HG02623 (cell line): ENCODE measurements around the gene RGS8.
"Not testable (repeated sequence)": the region's sequence is repeated elsewhere in the genome, so short reads cannot be mapped to it uniquely, and the experiment has no call there.

Source experiments
- ATAC-seq: cut with Tn5 transposase; IDR thresholded peaks from one replicate; pipeline ENCODE4 v1.9.1; 2021; ENCODE audit warnings: moderate library complexity; ENCODE audit not compliant: unreplicated experiment

RGS8 gene

GRCh38 chr1:182702826-182703524, 18.6 kb upstream of the RGS8 start:
- no peak for ATAC-seq

GRCh38 chr1:182700351-182700709, 15.9 kb upstream of the RGS8 start:
- no peak for ATAC-seq

- no peak for ATAC-seq
These were observed 15.3 kb upstream of the RGS8 start for GRCh38 chr1:182699393-182700350.

- no peak for ATAC-seq
These were observed 14.6 kb upstream of the RGS8 start for GRCh38 chr1:182698971-182699370.

- ATAC-seq: not testable (repeated sequence)
These were observed 8.8 kb upstream of the RGS8 start for GRCh38 chr1:182693139-182693538.

GRCh38 chr1:182690886-182691443, 6.6 kb upstream of the RGS8 start:
- ATAC-seq: no peak

- ATAC-seq: no peak
These were observed 4.2 kb upstream of the RGS8 start for GRCh38 chr1:182688436-182689205.

- ATAC-seq: no peak
These were observed 3.0 kb upstream of the RGS8 start for GRCh38 chr1:182687361-182687760.

GRCh38 chr1:182686446-182686845, 2.1 kb upstream of the RGS8 start:
- ATAC-seq: no peak

GRCh38 chr1:182685215-182685614, 828 bp upstream of the RGS8 start:
- ATAC-seq: no peak

- no peak for ATAC-seq
These were observed 1.4 kb downstream of the RGS8 start for GRCh38 chr1:182682898-182683501.

GRCh38 chr1:182682406-182682805, 2.0 kb downstream of the RGS8 start:
- ATAC-seq: no peak

- no peak for ATAC-seq
These were observed 2.8 kb downstream of the RGS8 start for GRCh38 chr1:182681568-182681912.

- no peak for ATAC-seq
These were observed 3.4 kb downstream of the RGS8 start for GRCh38 chr1:182680901-182681567.

- no peak for ATAC-seq
These were observed 4.0 kb downstream of the RGS8 start for GRCh38 chr1:182680408-182680807.

GRCh38 chr1:182679684-182680083, 4.7 kb downstream of the RGS8 start:
- no peak for ATAC-seq

GRCh38 chr1:182677397-182678098, 6.8 kb downstream of the RGS8 start:
- ATAC-seq: peak; percentile 90

- no peak for ATAC-seq
These were observed 8.1 kb downstream of the RGS8 start for GRCh38 chr1:182676274-182676673.

GRCh38 chr1:182674346-182675246, 9.8 kb downstream of the RGS8 start:
- no peak for ATAC-seq
